Hepatocyte (in vitro differentiated cells): Measurements from ENCODE around the gene KRTAP16-1.

Experiments used
- EZH2 ChIP-seq: fragments of 200-600 bp; sonication (generic); IDR thresholded peaks from 2 replicates; pipeline ENCODE4 v1.6.1; 2016; ENCODE audit warnings: antibody characterized with exemption, mild to moderate bottlenecking, borderline replicate concordance
- EZH2phosphoT487 ChIP-seq: fragments of 200-600 bp; sonication (generic); IDR thresholded peaks from one replicate; pipeline ENCODE4 v1.6.1; 2018; ENCODE audit warnings: antibody characterized with exemption, mild to moderate bottlenecking, low read depth, moderate library complexity; ENCODE audit not compliant: unreplicated experiment, severe bottlenecking
- TF ChIP-seq, protein P1 (sequence below): fragments of 200-600 bp; sonication (generic); IDR thresholded peaks from 2 replicates; pipeline ENCODE4 v1.5.1; 2016; ENCODE audit warnings: antibody characterized with exemption, mild to moderate bottlenecking; ENCODE audit not compliant: poor library complexity

DNA sequence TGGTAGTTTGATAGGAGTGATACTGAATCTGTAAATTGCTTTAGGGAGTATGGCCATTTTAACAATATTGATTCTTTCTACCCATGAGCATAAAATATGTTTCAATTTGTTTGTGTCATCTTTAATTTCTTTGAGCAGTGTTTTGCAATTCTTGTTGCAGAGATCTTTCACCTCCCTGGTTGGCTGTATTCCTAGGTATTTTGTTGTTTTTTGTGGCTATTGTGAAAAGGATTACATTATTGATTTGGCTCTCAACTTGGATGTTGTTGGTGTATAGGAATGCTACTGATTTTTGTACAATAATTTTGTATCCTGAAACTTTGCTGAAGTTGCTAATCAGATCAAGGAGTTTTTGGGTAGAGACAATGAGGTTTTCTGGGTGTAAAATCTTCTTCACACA, 50.7 kb downstream of the KRTAP16-1 start:
- TF ChIP-seq EZH2 (no peak), EZH2phosphoT487 (no peak)
- TF ChIP-seq, protein P1, sequence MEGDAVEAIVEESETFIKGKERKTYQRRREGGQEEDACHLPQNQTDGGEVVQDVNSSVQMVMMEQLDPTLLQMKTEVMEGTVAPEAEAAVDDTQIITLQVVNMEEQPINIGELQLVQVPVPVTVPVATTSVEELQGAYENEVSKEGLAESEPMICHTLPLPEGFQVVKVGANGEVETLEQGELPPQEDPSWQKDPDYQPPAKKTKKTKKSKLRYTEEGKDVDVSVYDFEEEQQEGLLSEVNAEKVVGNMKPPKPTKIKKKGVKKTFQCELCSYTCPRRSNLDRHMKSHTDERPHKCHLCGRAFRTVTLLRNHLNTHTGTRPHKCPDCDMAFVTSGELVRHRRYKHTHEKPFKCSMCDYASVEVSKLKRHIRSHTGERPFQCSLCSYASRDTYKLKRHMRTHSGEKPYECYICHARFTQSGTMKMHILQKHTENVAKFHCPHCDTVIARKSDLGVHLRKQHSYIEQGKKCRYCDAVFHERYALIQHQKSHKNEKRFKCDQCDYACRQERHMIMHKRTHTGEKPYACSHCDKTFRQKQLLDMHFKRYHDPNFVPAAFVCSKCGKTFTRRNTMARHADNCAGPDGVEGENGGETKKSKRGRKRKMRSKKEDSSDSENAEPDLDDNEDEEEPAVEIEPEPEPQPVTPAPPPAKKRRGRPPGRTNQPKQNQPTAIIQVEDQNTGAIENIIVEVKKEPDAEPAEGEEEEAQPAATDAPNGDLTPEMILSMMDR = no peak
